GM21447 (cell line): Measurements from ENCODE around the gene RTRAF.

ENCODE experiments used
- ATAC-seq: cut with Tn5 transposase; IDR thresholded peaks from one replicate; pipeline ENCODE4 v1.9.1; 2021; ENCODE audit not compliant: unreplicated experiment

The RTRAF gene

GRCh38 chr14:51993285-51993920 lies 4.1 kb downstream of the RTRAF start:
- no peak for ATAC-seq

DNA sequence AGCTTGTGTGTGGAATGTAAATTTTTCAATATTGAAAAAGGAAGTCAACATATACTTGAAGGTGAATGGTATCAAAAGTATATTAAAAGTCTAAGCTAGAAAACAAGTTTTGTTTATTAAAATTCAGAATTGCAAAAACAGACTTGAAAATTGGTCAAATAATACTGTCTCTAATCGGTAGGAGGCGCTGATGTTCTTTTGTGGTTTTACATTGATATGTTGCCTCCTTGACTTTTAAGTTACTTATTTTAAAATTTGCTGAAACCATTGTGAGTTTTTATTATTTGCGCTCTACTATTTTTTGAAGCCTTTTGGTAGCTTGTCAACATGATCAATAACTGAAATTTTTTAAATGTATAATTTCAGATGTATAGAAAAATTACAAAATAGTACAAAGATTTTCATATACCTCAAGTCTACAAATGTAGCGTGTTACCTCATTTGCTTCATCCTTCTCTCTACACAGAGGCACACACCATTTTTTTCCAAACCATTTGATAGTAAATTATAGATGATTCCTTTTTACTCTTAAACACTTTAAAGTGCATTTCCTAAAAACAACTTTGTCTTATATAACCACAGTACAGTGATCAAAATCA lies 6.9 kb downstream of the RTRAF start:
- ATAC-seq: no peak

DNA sequence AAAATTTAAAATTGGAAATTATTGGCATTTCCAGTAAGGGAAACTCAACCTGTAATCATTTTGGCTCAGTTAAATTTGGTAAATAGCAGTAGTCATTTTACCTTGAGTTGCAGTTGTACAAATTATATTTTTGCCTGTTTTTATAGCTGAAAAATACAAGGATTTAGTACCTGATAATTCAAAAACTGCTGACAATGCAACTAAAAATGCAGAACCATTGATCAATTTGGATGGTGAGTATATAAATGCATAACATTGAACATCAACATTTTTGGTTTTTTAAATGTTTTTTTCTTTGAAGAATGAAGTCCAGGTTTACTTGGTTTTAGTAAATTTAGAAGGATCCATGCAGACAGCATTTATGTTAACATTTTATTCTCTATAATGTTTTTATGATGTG lies 9.0 kb downstream of the RTRAF start:
- ATAC-seq: no peak

- no peak for ATAC-seq
Measured at GRCh38 chr14:51999084-51999483, 9.7 kb downstream of the RTRAF start.

DNA sequence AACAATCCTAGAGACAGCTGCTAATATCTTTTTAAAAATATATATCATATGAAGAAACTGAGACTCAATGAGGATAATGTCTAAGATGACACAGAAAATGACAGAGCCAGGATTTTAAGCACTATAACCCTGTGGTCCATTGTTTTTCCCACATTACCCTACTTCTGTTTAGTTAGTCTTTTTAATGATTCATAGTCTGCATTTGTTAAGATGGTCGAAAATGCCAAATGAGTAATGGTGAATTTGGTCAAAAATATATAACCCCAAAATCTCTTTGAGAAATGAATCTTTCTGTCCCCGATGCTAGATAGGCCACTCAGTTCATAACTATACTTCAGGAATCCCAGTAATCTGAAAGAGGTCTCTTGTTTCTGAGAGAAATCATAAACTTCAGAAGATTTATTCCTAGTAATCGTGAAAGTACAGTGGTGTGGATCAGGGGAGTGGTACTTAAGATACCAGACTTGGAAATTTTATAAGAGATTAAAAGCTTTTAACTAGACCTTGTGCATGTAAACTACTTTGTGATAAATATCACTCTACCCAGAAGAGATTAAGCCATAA lies 10.8 kb downstream of the RTRAF start:
- ATAC-seq: no peak

DNA sequence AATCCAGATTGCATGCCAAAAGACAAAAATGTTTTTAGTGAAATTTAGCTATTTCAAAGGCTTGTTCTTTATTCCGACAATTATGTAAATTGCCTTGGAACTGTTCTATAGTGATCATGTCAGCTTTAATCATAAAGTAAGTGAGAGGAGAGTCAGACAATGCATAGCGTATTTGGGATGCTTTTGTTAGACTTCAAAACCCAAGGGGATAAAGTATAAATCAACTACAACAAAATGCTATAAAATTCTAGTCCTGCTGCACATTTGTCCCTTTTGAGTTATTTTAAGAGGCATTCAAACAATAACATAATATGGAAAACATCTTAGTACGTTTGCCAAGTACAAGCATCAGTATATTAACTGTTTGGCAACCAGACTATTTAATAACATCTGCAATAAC lies 11.3 kb downstream of the RTRAF start:
- no peak for ATAC-seq

DNA sequence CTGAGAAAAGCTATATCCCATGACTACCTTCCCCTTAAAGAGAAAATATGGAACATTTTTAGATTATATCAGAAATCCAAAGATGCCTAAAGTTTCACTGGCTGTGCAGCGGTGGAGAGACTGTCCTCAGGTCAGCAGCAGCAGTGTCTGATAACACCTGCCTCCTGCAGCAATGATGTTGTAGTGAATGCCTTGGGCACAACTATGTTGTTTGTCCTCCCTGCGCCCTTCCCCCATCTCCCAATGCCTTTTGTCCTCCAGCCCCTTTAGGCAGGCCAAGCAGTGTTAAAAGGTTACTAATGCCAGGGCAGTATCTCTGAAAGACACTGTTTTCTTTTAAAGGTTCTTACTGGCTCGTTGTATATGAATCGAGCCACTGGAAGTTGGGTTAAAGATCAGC lies 13.2 kb downstream of the RTRAF start:
- no peak for ATAC-seq

- ATAC-seq: no peak
Measured at GRCh38 chr14:52003324-52003723, 14.0 kb downstream of the RTRAF start.

- no peak for ATAC-seq
Measured at GRCh38 chr14:52005625-52006024, 16.3 kb downstream of the RTRAF start.

GRCh38 chr14:52006361-52006760 lies 17.0 kb downstream of the RTRAF start:
- no peak for ATAC-seq

GRCh38 chr14:52007211-52007610 lies 17.9 kb downstream of the RTRAF start:
- no peak for ATAC-seq

DNA sequence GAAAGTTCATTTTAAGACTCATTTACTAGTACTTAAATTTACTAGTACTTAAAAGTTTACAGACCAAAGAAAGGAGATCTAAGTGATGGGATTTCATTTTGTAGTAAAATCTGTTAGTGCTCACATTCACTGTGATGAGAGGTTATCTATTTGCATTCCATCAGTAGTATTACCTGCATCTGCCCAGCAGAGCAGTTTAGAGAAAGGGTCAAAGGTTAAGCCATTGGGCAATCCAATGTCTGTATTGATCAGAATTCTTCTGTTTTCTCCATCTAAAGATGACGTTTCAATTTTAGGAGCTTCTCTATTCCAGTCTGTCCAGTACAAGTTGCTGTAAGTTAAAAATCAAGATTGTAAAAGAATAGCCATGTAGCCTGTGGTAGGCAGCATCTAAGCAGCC lies 18.3 kb downstream of the RTRAF start:
- ATAC-seq: no peak

DNA sequence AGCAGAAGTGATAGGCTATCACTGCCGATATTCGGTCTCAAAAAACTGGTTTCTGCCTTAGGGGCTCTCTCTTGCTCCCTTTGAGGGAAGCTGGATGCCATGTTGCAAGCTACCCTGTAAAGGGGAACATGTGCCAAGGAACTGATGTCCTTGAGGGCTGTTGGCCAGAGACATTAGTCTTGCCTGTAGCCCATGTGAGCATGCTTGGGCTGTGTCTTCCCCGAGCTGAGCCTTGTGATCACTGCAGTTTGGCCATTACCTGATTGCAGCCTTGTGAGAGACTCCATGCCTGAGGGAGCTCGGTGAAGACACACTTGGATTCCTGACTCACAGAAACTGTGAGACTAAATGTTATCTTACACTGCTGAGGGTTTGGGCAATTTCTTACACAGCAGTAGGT lies 18.8 kb downstream of the RTRAF start:
- ATAC-seq: no peak

DNA sequence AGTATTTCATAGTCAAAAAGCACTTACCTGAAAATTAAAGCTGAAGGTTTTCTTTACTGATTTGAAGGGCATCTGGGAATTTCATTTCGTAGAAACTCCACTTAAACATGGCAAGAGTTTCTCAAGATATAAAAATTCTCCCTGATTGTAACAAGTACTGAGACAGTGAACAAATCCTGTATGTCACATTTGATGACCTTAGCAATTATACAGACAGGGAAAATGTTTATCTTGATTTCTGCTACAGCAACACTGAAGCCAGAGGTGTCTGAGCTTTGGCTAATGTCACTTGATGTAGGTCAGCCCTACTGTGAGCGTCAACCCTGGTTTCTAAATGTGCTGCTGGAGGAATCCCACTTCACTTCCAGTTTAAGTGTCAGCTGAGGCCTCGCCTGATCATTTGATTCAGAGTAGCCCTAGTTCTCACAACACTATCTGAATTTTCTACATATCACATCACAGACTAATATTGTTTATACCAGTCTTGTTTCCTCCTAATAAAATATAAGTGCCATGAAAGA lies 20.9 kb downstream of the RTRAF start:
- ATAC-seq: no peak

DNA sequence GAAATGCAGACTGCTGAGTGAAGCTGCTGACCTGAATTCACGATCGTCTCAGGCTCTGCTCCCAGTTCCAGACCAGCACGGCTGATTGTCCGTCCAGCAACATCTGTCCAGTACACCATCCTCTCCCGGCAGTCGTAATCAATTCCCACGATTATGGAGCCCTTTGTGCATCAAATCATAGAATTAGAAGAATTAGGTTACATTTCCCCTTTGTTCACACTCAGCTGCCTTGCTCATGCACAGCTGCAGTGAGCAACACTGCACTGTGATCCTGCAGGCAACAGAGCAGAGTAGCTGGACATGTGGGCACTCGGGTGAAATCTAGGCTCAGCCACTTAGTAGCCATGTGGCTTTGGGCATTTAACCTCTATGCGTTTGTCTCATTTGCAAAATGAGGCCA lies 22.2 kb downstream of the RTRAF start:
- no peak for ATAC-seq

DNA sequence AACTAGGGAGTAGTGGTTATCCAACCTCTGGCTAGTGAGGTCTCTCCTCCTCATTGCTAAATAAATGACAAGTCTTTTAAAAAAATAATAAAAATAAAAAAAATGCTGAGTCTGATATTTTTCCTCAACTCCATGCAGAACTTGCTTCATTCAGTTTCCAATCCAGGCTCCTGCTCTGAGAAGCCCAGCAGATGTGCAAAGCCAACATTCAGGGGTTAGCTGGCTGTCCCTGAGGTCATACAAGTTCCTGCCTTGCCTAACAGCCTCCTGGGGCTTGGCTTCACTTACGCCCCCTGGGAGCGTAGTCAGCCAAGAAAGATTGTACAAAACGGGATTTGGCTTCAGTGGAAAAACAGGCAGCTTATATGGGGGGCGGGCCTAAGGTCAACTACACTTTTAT lies 23.3 kb downstream of the RTRAF start:
- ATAC-seq: no peak

GRCh38 chr14:52013984-52014600 lies 24.7 kb downstream of the RTRAF start:
- ATAC-seq: no peak

DNA sequence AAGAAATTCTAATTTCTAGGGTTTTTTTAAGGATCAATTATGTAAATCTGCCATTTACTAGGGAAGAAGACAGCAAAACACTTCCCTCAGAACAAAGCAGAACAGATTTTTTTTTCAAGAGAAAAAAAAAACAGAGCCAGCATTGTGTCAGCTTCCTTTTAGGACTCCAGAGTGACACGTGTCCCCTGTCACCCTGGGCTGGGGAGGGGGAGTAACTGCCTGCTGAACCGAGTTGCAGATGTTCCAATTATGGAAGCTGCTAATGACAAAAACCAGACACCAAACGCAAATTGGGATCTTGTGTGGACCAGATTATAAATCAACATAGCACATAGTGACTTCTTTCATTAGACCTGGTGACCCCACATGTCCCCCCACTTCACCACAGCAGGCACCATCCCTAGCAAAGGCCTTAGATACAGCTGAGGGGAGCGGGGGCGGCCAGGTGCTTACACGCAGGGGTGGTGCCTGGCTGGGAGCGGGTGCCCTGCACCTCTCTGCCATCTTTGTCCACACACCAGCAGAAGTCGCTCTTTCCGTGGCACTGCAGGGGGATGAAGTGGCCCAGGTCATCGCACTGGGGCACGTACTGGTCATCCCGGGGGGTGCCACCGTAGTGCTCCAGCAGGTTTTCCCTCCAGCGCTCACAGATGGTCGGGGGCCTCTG lies 25.4 kb downstream of the RTRAF start:
- no peak for ATAC-seq

- no peak for ATAC-seq
Measured at GRCh38 chr14:52015411-52016030, 26.2 kb downstream of the RTRAF start.

DNA sequence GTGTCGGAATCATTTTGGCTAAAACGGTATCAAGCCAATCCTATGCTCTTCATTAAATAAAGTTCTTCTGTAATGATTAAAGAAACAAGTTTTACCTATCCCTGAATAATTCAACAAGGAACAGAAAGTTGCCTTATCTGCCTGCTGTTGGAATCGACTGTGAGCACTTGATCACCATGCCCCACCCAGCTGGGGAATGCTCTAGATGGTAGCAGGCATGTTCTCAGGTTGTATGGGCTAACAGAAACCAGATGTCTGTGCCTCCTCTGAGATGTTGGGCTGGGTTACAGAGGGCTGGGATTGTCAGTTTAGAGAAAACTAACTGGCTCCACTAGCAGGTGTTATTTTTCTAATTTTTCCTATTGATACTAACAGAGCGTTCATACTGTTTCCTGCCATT lies 28.9 kb downstream of the RTRAF start:
- ATAC-seq: no peak

DNA sequence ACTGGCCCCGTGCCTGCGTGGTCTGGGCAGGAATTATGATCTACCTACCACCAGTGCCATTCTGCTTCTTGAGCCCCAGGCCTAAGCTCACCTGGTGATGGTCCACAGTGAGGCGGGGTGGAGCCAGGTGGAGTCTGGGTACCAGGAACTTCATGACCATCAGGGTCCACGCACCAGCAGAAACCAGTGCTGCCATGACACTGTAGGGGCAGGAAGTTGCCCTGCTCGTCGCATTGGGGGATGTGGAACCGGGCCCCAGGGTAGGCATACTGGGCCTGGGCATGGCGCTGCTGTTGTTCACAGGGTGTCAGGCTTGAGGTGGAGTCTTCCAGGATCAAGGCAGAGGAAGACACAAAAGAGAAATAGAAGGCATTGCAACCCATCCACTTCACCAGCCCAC lies 29.6 kb downstream of the RTRAF start:
- no peak for ATAC-seq
